ENCODE measurements around the gene KIAA2012. TPM values are rescaled to one million over a fixed set of nuclear protein-coding genes. Genes with fewer than 3 reads are reported as not detected.

Gene KIAA2012
- total RNA-seq, 2 experiments from 2014 or later = not detected

GRCh38 chr2:202102425-202103000 is 29.5 kb downstream of the KIAA2012 start:
- peaks cover 9% of the 10 kb centered on the region for H3K4me1 ChIP-seq (ENCODE audit: insufficient read depth, low read length, poor library complexity, severe bottlenecking)
- no peak overlapping the region for H3K4me2 ChIP-seq (ENCODE audit: low read length)
- intact Hi-C loops (cut with micrococcal nuclease; ENCODE audit: unreplicated experiment) = loop anchor here (5.0 kb wide), 1 partner anchor 75 kb away; no protein-coding TSS in a partner anchor

GRCh38 chr2:202104286-202104870 is 31.3 kb downstream of the KIAA2012 start:
- TF ChIP-seq EZH2phosphoT487 (IDR thresholded peaks at IDR 0.05; ENCODE audit: borderline replicate concordance, low read depth, low read length) (no peak), CTCF (conservative IDR thresholded peaks at IDR 0.05; ENCODE audit: low read length) (peak; percentile 83)
- POLR2A ChIA-PET = interaction anchor here (1.4 kb wide), 1 partner anchor 11 kb away, joined by 4 read pairs; no protein-coding TSS in a partner anchor
- no peak overlapping the region for H3K27ac ChIP-seq (ENCODE audit: low read depth, low read length, poor library complexity, severe bottlenecking)
- CTCF ChIA-PET (ENCODE audit: unreplicated experiment) = interaction anchor here (1.1 kb wide), 1 partner anchor 10 kb away, joined by 3 read pairs; no protein-coding TSS in a partner anchor
- no peaks in the 10 kb centered on the region for H3K36me3 ChIP-seq (ENCODE audit: insufficient read depth, low read length)
- intact Hi-C loops (cut with micrococcal nuclease; ENCODE audit: unreplicated experiment) = loop anchor here (5.0 kb wide), 1 partner anchor 73 kb away; no protein-coding TSS in a partner anchor
- no TSS peak for BruUV-seq (replicated peaks)
- H3K4me1 ChIP-seq (ENCODE audit: insufficient read depth, low read length, poor library complexity, severe bottlenecking) = peaks cover 9% of the 10 kb centered on the region
- DNase-seq (ENCODE audit: low spot score) = peak; percentile 39
- H3K4me2 ChIP-seq (ENCODE audit: low read length) = no peak overlapping the region
- H3K4me3 ChIP-seq (ENCODE audit: low read depth, low read length, poor library complexity, severe bottlenecking) = no peak overlapping the region
- no peaks in the 10 kb centered on the region for H3K9me3 ChIP-seq (ENCODE audit: low read length)
- no peak overlapping the region for H2AFZ ChIP-seq (ENCODE audit: low read length)
- no peaks in the 10 kb centered on the region for H3K9me2 ChIP-seq (ENCODE audit: insufficient read depth, low read length)
- no peaks in the 10 kb centered on the region for H3K79me2 ChIP-seq (ENCODE audit: insufficient read depth, low read depth, low read length)
- H4K20me1 ChIP-seq (ENCODE audit: insufficient read depth, low read length) = no peaks in the 10 kb centered on the region

More at GRCh38 chr2:202102425-202103000, 29.5 kb downstream of the KIAA2012 start:
- no peak for DNase-seq (ENCODE audit: low spot score)
- no peaks in the 10 kb centered on the region for H4K20me1 ChIP-seq (ENCODE audit: insufficient read depth, low read length)
- no TSS peak for BruUV-seq (replicated peaks)
- no peak overlapping the region for H3K27ac ChIP-seq (ENCODE audit: low read depth, low read length, poor library complexity, severe bottlenecking)
- no peak for TF ChIP-seq EZH2phosphoT487 (IDR thresholded peaks at IDR 0.05; ENCODE audit: borderline replicate concordance, low read depth, low read length)
- no peak for TF ChIP-seq CTCF (conservative IDR thresholded peaks at IDR 0.05; ENCODE audit: low read length)
- no peaks in the 10 kb centered on the region for H3K9me2 ChIP-seq (ENCODE audit: insufficient read depth, low read length)
- no peaks in the 10 kb centered on the region for H3K36me3 ChIP-seq (ENCODE audit: insufficient read depth, low read length)
- H3K9me3 ChIP-seq (ENCODE audit: low read length) = no peaks in the 10 kb centered on the region
- no peaks in the 10 kb centered on the region for H3K79me2 ChIP-seq (ENCODE audit: insufficient read depth, low read depth, low read length)
- ChIA-PET POLR2A (interaction anchor here (0.5 to 1.4 kb wide), 5 partner anchors 14 to 242 kb away, joined by 3 to 4 read pairs (median 3); no protein-coding TSS in a partner anchor), CTCF (ENCODE audit: unreplicated experiment) (no interaction called here)
- H2AFZ ChIP-seq (ENCODE audit: low read length) = no peak overlapping the region
- no peak overlapping the region for H3K4me3 ChIP-seq (ENCODE audit: low read depth, low read length, poor library complexity, severe bottlenecking)

GRCh38 chr2:202105025-202105424 is 32.0 kb downstream of the KIAA2012 start:
- no peak overlapping the region for H3K27ac ChIP-seq (ENCODE audit: low read depth, low read length, poor library complexity, severe bottlenecking)
- H4K20me1 ChIP-seq (ENCODE audit: insufficient read depth, low read length) = no peaks in the 10 kb centered on the region
- H3K79me2 ChIP-seq (ENCODE audit: insufficient read depth, low read depth, low read length) = no peaks in the 10 kb centered on the region
- no peak overlapping the region for H2AFZ ChIP-seq (ENCODE audit: low read length)
- H3K9me2 ChIP-seq (ENCODE audit: insufficient read depth, low read length) = no peaks in the 10 kb centered on the region
- BruUV-seq (replicated peaks) = no TSS peak
- ChIA-PET POLR2A (no interaction called here), CTCF (ENCODE audit: unreplicated experiment) (no interaction called here)
- no peak overlapping the region for H3K4me2 ChIP-seq (ENCODE audit: low read length)
- H3K4me1 ChIP-seq (ENCODE audit: insufficient read depth, low read length, poor library complexity, severe bottlenecking) = peaks cover 6% of the 10 kb centered on the region
- H3K36me3 ChIP-seq (ENCODE audit: insufficient read depth, low read length) = no peaks in the 10 kb centered on the region
- TF ChIP-seq EZH2phosphoT487 (IDR thresholded peaks at IDR 0.05; ENCODE audit: borderline replicate concordance, low read depth, low read length) (no peak), CTCF (conservative IDR thresholded peaks at IDR 0.05; ENCODE audit: low read length) (no peak)
- no peak for DNase-seq (ENCODE audit: low spot score)
- intact Hi-C loops (cut with micrococcal nuclease; ENCODE audit: unreplicated experiment) = no loop called here
- H3K9me3 ChIP-seq (ENCODE audit: low read length) = no peaks in the 10 kb centered on the region
- H3K4me3 ChIP-seq (ENCODE audit: low read depth, low read length, poor library complexity, severe bottlenecking) = no peak overlapping the region
